Measurements from ENCODE around the gene KCNQ2.

Gene KCNQ2

DNA sequence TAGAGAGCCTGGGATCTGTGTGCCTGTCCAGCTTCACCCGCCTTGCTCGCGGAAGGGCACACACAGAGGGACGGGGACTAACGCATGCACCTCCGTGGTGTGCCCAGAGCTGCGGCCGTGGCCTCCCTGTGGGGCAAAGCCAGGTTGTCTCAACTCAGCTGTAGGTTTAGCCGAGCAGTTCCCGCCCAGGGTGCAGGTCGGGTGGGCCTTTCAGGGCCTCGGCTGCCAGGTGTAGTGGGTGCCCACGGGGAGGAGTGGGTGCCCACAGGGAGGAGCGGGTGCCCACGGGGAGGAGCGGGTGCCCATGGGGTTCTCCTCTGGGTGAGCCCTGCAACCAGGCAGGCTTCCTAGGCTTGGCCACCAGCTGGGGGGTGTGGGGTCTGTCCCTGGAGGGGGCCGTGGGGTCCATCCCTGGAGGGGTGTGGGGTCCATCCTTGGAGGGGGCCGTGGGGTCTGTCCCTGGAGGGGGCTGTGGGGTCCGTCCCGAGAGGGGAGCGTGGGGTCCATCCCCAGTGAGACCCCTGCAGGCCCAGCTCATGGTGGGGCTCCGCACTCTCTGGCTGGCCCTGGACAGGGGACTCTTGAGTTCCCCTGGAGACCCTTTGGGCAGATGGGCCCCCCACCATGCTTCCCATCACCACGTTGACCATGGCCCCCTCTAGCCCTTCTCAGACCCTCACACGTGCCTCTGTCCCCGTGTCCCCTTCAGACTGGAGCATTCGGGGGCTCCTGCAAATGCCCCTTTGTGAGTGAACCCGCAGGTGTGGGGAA is 73.5 kb downstream of the KCNQ2 start:
- H3K79me2 ChIP-seq (ENCODE audit: control insufficient read depth, insufficient read depth, low read length, unreplicated experiment), result no peaks in the 10 kb centered on the region
- peaks cover 4% of the 10 kb centered on the region; the same call in 1 of the 2 replicates for H3K27me3 ChIP-seq (ENCODE audit: insufficient read depth, low read length)
- no peak overlapping the region for H3K27ac ChIP-seq (ENCODE audit: low read depth, low read length)
- no peak overlapping the region for H3K4me3 ChIP-seq (ENCODE audit: low read depth, low read length)
- no peaks in the 10 kb centered on the region for H3K36me3 ChIP-seq (ENCODE audit: insufficient read depth, low read length)
- H3K4me1 ChIP-seq (ENCODE audit: control insufficient read depth, insufficient read depth, low read length, unreplicated experiment), result no peaks in the 10 kb centered on the region
- no peak overlapping the region for H2AFZ ChIP-seq (ENCODE audit: low read length, unreplicated experiment)

GRCh38 chr20:63397946-63398450 is 74.5 kb downstream of the KCNQ2 start:
- Histone ChIP-seq H3K27me3 (ENCODE audit: insufficient read depth, low read length) (peaks cover 4% of the 10 kb centered on the region; the same call in 1 of the 2 replicates), H3K4me3 (ENCODE audit: low read depth, low read length) (no peak overlapping the region), H2AFZ (ENCODE audit: low read length, unreplicated experiment) (no peak overlapping the region), H3K79me2 (ENCODE audit: control insufficient read depth, insufficient read depth, low read length, unreplicated experiment) (no peaks in the 10 kb centered on the region), H3K4me1 (ENCODE audit: control insufficient read depth, insufficient read depth, low read length, unreplicated experiment) (no peaks in the 10 kb centered on the region), H3K36me3 (ENCODE audit: insufficient read depth, low read length) (no peaks in the 10 kb centered on the region), H3K27ac (ENCODE audit: low read depth, low read length) (no peak overlapping the region)

DNA sequence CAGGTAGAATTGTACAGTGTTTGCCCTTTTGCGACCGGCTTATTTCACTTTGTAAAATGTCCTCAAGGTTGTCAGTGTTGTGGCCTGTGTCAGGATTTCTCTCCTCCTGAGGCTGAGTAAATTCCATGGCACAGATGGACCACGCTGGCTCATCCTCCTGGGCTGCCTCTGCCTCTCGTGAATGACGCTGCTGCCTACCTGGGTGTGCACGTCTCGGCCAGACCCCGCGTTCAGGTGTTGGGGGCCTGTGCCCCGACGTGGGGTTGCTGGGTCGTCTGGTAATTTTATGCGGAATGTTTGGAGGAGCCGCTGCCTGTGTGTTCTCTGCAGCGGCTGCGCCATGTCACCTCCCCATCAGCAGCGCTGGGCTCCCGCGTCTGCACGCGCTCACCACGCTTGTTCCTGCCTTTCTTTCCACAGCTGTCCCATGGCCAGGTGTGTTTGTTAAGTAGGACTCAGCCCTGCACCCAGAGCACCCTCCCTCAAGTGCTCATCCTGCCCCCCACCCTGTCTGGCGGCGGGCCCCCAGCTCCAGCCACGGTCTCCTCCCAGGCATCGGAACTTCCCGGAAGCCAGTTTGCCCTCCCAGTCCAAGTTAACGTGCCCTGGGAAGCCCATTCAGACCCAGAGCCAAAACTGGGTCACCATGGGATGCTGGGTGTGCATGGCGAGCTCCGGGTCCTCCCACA is 75.2 kb downstream of the KCNQ2 start:
- no peaks in the 10 kb centered on the region for H3K79me2 ChIP-seq (ENCODE audit: control insufficient read depth, insufficient read depth, low read length, unreplicated experiment)
- H3K27ac ChIP-seq (ENCODE audit: low read depth, low read length), result no peak overlapping the region
- H2AFZ ChIP-seq (ENCODE audit: low read length, unreplicated experiment), result no peak overlapping the region
- no peaks in the 10 kb centered on the region for H3K4me1 ChIP-seq (ENCODE audit: control insufficient read depth, insufficient read depth, low read length, unreplicated experiment)
- H3K36me3 ChIP-seq (ENCODE audit: insufficient read depth, low read length), result no peaks in the 10 kb centered on the region
- H3K27me3 ChIP-seq (ENCODE audit: insufficient read depth, low read length), result peaks cover 4% of the 10 kb centered on the region; the same call in 1 of the 2 replicates
- no peak overlapping the region for H3K4me3 ChIP-seq (ENCODE audit: low read depth, low read length)

DNA sequence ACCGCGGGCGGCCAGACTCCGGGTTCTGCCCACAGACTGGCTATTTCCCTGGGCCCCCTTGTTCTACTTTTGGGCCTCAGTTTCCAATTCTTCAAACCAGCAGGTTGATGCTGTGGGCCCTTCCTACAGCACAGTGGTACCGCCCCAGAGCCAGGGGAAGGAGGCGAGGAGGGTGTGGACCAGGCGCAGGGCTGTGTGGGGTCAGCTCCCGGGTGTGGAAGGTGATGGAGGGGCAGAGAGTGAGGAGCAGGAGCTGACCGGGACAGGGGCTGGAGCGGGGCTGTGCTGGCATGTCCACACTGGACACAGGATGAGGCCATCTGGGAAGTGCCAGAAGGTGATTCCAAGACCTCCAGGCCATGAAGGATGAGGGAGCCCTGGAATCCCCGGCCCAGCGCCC is 76.2 kb downstream of the KCNQ2 start:
- Histone ChIP-seq H3K4me3 (ENCODE audit: low read depth, low read length) (no peak overlapping the region), H3K36me3 (ENCODE audit: insufficient read depth, low read length) (no peaks in the 10 kb centered on the region), H3K27ac (ENCODE audit: low read depth, low read length) (no peak overlapping the region), H3K27me3 (ENCODE audit: insufficient read depth, low read length) (peaks cover 4% of the 10 kb centered on the region; the same call in 1 of the 2 replicates), H3K79me2 (ENCODE audit: control insufficient read depth, insufficient read depth, low read length, unreplicated experiment) (no peaks in the 10 kb centered on the region), H3K4me1 (ENCODE audit: control insufficient read depth, insufficient read depth, low read length, unreplicated experiment) (no peaks in the 10 kb centered on the region), H2AFZ (ENCODE audit: low read length, unreplicated experiment) (no peak overlapping the region)

DNA sequence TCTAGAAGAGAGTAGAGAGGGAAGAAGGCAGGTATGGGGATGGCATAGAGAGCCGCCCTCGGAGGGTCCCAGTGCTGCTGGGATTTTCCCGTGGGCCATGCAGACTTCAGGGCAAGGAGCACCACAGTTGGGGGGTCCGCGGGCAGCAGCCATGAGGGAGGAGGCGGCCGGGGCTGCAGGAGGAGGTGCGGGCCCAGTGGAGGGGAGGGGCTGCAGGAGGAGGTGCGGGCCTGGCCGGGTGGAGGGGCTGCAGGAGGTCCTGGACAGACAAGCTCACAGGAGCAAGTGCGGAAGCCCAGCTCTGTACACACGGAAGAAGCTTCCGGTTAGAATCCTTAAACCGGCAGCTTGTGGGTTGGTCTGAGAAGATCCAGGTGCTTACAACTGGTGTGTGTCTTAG is 76.7 kb downstream of the KCNQ2 start:
- H2AFZ ChIP-seq (ENCODE audit: low read length, unreplicated experiment), result no peak overlapping the region
- H3K4me1 ChIP-seq (ENCODE audit: control insufficient read depth, insufficient read depth, low read length, unreplicated experiment), result no peaks in the 10 kb centered on the region
- H3K4me3 ChIP-seq (ENCODE audit: low read depth, low read length), result no peak overlapping the region
- no peaks in the 10 kb centered on the region for H3K79me2 ChIP-seq (ENCODE audit: control insufficient read depth, insufficient read depth, low read length, unreplicated experiment)
- no peak overlapping the region for H3K27ac ChIP-seq (ENCODE audit: low read depth, low read length)
- H3K27me3 ChIP-seq (ENCODE audit: insufficient read depth, low read length), result peaks cover 4% of the 10 kb centered on the region; the same call in 1 of the 2 replicates
- no peaks in the 10 kb centered on the region for H3K36me3 ChIP-seq (ENCODE audit: insufficient read depth, low read length)

GRCh38 chr20:63394920-63395455 is 77.5 kb downstream of the KCNQ2 start:
- Histone ChIP-seq H3K4me3 (ENCODE audit: low read depth, low read length) (no peak overlapping the region), H3K27me3 (ENCODE audit: insufficient read depth, low read length) (peaks cover 4% of the 10 kb centered on the region; the same call in 1 of the 2 replicates), H3K79me2 (ENCODE audit: control insufficient read depth, insufficient read depth, low read length, unreplicated experiment) (no peaks in the 10 kb centered on the region), H3K4me1 (ENCODE audit: control insufficient read depth, insufficient read depth, low read length, unreplicated experiment) (no peaks in the 10 kb centered on the region), H2AFZ (ENCODE audit: low read length, unreplicated experiment) (no peak overlapping the region), H3K27ac (ENCODE audit: low read depth, low read length) (no peak overlapping the region), H3K36me3 (ENCODE audit: insufficient read depth, low read length) (no peaks in the 10 kb centered on the region)

DNA sequence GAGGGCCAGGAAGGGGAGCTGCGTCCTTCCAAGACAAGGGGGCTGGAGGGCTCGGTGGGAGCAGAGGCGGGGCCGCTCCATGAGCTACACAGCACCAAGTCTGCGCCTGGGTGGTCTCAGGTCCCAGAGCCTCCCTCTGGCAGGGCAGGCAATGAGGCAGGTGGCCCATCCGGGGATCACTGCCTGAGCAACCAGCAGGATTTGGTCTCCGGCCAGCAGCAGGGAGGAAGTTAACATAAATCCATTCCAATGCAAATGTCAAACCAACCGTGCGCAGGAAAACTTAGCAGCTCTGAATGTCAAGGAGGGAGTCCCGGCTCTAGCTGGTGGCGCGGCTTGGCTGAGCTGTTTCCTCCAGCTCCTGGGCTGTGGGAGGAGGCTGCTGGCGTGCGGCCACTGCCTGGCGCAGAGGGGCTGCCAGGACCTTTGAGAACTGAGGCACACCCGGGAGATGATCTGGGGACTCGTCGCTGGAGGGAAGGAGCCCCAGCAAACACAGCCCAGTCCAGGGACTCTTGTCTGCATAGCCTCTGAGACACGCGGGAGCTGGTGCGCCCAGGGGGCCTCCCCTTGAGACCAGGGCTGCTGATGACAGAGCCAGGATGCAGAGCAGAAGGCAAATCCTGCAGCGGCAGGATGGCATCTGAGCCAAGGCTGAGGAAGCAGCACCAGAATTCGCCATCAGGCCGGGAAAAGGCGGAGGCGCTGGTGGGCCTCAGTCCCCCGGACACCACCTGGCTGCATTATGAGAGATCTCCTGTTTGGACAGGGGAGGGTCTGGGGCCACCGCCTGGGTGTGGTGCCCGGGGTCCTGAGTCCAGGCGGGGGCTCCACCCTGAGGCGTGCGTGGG is 78.2 kb downstream of the KCNQ2 start:
- H2AFZ ChIP-seq (ENCODE audit: low read length, unreplicated experiment), result no peak overlapping the region
- H3K27ac ChIP-seq (ENCODE audit: low read depth, low read length), result no peak overlapping the region
- peaks cover 7% of the 10 kb centered on the region; the same call in 1 of the 2 replicates for H3K27me3 ChIP-seq (ENCODE audit: insufficient read depth, low read length)

GRCh38 chr20:63393566-63393965 is 78.9 kb downstream of the KCNQ2 start:
- peaks cover 8% of the 10 kb centered on the region; the same call in 1 of the 2 replicates for H3K27me3 ChIP-seq (ENCODE audit: insufficient read depth, low read length)
- H3K27ac ChIP-seq (ENCODE audit: low read depth, low read length), result no peak overlapping the region
- no peak overlapping the region for H2AFZ ChIP-seq (ENCODE audit: low read length, unreplicated experiment)
- H3K4me1 ChIP-seq (ENCODE audit: control insufficient read depth, insufficient read depth, low read length, unreplicated experiment), result no peaks in the 10 kb centered on the region
- H3K4me3 ChIP-seq (ENCODE audit: low read depth, low read length), result no peak overlapping the region
- H3K36me3 ChIP-seq (ENCODE audit: insufficient read depth, low read length), result no peaks in the 10 kb centered on the region
- no peaks in the 10 kb centered on the region for H3K79me2 ChIP-seq (ENCODE audit: control insufficient read depth, insufficient read depth, low read length, unreplicated experiment)

More for the DNA sequence above, 78.2 kb downstream of the KCNQ2 start:
- H3K4me3 ChIP-seq (ENCODE audit: low read depth, low read length), result no peak overlapping the region
- no peaks in the 10 kb centered on the region for H3K36me3 ChIP-seq (ENCODE audit: insufficient read depth, low read length)
- no peaks in the 10 kb centered on the region for H3K4me1 ChIP-seq (ENCODE audit: control insufficient read depth, insufficient read depth, low read length, unreplicated experiment)
- no peaks in the 10 kb centered on the region for H3K79me2 ChIP-seq (ENCODE audit: control insufficient read depth, insufficient read depth, low read length, unreplicated experiment)

- Histone ChIP-seq H3K27ac (ENCODE audit: low read depth, low read length) (no peak overlapping the region), H3K36me3 (ENCODE audit: insufficient read depth, low read length) (no peaks in the 10 kb centered on the region), H3K4me3 (ENCODE audit: low read depth, low read length) (no peak overlapping the region), H2AFZ (ENCODE audit: low read length, unreplicated experiment) (no peak overlapping the region), H3K4me1 (ENCODE audit: control insufficient read depth, insufficient read depth, low read length, unreplicated experiment) (no peaks in the 10 kb centered on the region), H3K27me3 (ENCODE audit: insufficient read depth, low read length) (peaks cover 8% of the 10 kb centered on the region; the same call in 1 of the 2 replicates), H3K79me2 (ENCODE audit: control insufficient read depth, insufficient read depth, low read length, unreplicated experiment) (no peaks in the 10 kb centered on the region)
These were observed 79.7 kb downstream of the KCNQ2 start for GRCh38 chr20:63392465-63393365.
